HL-60 (cell line): ENCODE data around the gene TMEM134.
"Not testable (repeated sequence)": the region's sequence is repeated elsewhere in the genome, so short reads cannot be mapped to it uniquely, and the experiment has no call there.

Experiments used
- GABPA ChIP-seq: IDR thresholded peaks from 2 replicates; pipeline ENCODE4 v1.6.1; 2012; ENCODE audit warnings: low read depth
- POLR2AphosphoS5 ChIP-seq: IDR thresholded peaks from 2 replicates; pipeline ENCODE4 v1.6.1; 2012; ENCODE audit warnings: low read depth

DNA sequence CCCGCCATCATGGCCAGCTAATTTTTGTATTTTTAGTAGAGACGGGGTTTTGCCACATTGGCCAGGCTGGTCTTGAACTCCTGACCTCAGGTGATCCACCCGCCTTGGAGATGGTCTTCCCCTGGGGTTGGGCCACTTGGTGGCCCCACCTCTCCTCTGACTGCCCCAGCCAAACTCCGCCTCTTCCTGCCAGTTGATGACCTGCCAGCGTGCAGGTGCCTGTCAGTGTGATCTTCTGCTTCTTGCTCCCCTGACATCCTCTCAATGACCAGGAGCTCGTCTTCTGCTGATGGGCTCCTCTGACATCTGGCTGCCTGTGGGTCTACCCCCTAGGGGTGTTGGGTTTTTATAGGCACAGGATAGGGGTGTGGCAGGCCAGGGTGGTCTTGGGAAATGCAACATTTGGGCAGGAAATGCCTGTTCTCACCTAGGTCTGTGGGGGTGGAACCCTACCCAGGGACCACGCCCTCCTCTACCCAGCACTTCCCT, 16.9 kb upstream of the TMEM134 start:
- TF ChIP-seq GABPA, POLR2AphosphoS5: not testable (repeated sequence)
